Smooth muscle cell (in vitro differentiated cells): ENCODE data around the gene EFEMP2. TPM values are rescaled to one million over a fixed set of nuclear protein-coding genes. Genes with fewer than 3 reads are reported as not detected.
A peak's percentile ranks its signal among the peaks of the same experiment; 100 is the strongest.

Source experiments
- DNase-seq: peaks from one replicate; lab custom pipeline; 2025; ENCODE audit not compliant: unreplicated experiment; lab: John Stamatoyannopoulos, UW
- H2AFZ ChIP-seq: fragments of 200-600 bp; sonication (generic); 2 replicates; pipeline ENCODE4 v1.6.0; 2016; ENCODE audit warnings: antibody characterized with exemption, low read depth, mild to moderate bottlenecking
- H3F3A ChIP-seq: fragments of 200-600 bp; sonication (generic); 2 replicates; pipeline ENCODE4 v1.6.0; 2017; ENCODE audit warnings: antibody characterized with exemption, low read depth
- H3K27ac ChIP-seq: fragments of 200-600 bp; sonication (generic); 2 replicates; pipeline ENCODE4 v1.5.1; 2016; ENCODE audit warnings: low read depth, mild to moderate bottlenecking
- H3K27me3 ChIP-seq: fragments of 200-600 bp; sonication (generic); 2 replicates; pipeline ENCODE4 v1.6.1; 2016; ENCODE audit warnings: low read depth, mild to moderate bottlenecking
- H3K36me3 ChIP-seq: fragments of 200-600 bp; sonication (generic); 2 replicates; pipeline ENCODE4 v1.5.1; 2016; ENCODE audit warnings: low read depth
- H3K4me1 ChIP-seq: fragments of 200-600 bp; sonication (generic); 2 replicates; pipeline ENCODE4 v1.5.1; 2016; ENCODE audit warnings: low read depth
- H3K4me2 ChIP-seq: fragments of 200-600 bp; sonication (generic); 2 replicates; pipeline ENCODE4 v1.6.0; 2016; ENCODE audit warnings: mild to moderate bottlenecking
- H3K4me3 ChIP-seq: fragments of 200-600 bp; sonication (generic); 2 replicates; pipeline ENCODE4 v1.5.1; 2016; ENCODE audit warnings: mild to moderate bottlenecking
- H3K79me2 ChIP-seq: fragments of 200-600 bp; sonication (generic); 2 replicates; pipeline ENCODE4 v1.6.0; 2016; ENCODE audit warnings: low read depth, mild to moderate bottlenecking
- H3K9ac ChIP-seq: fragments of 200-600 bp; sonication (generic); 2 replicates; pipeline ENCODE4 v1.6.0; 2016; ENCODE audit warnings: low read depth
- H3K9me3 ChIP-seq: fragments of 200-600 bp; sonication (generic); replicated peaks from 2 replicates; pipeline ENCODE4 v1.5.1; 2016; ENCODE audit warnings: low read depth
- H4K20me1 ChIP-seq: fragments of 200-600 bp; sonication (generic); 2 replicates; pipeline ENCODE4 v1.6.0; 2016; ENCODE audit warnings: low read depth
- CTCF ChIP-seq: fragments of 200-600 bp; sonication (generic); IDR thresholded peaks from 2 replicates; pipeline ENCODE4 v1.5.1; 2017; ENCODE audit warnings: borderline replicate concordance, mild to moderate bottlenecking, antibody characterized with exemption; ENCODE audit not compliant: insufficient read depth, poor library complexity, severe bottlenecking
- WGBS: methylation state at CpG from one replicate; pipeline ENCODE4 v1.1.7; 2016; ENCODE audit warnings: low lambda C conversion rate; 5-methylcytosine and 5-hydroxymethylcytosine counted together
- polyA plus RNA-seq: library from polyadenylated mRNA; unstranded; fragments of >200 nt; fragmentation: Nextera tagmentation; extraction: Ambion mirVana; gene quantifications from 2 replicates; pipeline ENCODE4 v1.2.1, GENCODE V29; 2016
- total RNA-seq: library from RNA; depleted of rRNA; stranded (reverse); fragments of >200 nt; gene quantifications from 2 replicates; pipeline ENCODE4 v1.2.3, GENCODE V29; 2014

The EFEMP2 gene
- total and polyA plus RNA-seq, 2 experiments from 2014 or later = 99.7 to 362 TPM

DNA sequence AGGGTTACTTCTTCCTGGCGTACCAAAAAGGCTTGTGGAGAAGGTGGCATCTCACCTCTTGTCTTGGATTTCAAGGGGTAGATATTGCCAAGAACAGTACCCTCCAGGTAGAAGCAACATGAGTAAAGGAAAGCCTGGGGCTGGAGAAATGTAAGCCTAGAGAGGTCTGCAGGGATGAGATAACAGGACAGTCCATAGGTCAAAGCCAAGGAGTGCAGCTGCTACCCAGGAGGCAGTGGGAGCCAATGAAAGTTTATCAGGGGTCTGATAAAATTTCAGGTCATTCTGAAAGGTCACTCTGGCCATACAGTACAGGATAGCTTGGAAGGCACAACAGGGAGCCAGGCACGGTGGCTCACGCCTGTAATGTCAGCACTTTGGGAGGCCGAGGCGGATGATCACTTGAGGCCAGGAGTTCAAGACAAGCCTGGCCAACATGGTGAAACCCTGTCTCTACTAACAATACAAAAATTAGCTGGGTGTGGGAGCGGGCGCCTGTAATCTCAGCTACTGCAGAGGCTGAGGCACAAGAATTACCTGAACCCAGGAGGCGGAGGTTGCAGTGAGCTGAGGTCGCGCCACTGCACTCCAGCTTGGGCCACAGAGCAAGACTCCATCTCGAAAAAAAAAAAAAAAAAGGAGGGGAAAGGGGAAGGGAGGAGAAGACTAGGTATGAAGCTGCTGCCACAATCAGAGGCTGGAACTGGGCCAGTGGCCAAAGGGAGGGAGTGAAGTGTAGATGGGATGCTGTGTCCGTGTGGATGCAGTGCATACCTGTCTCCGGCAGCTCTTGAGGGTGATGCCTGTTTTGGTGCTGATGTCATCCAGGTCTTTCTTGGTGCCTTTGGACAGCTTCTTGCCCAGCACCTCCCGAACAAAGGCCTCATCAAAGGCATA, 14.5 kb upstream of the EFEMP2 start:
- DNase-seq = no peak
- H2AFZ ChIP-seq = no peak overlapping the region
- H3K4me3 ChIP-seq = peak overlapping the region; percentile 77
- H3K4me2 ChIP-seq = peak overlapping the region; percentile 91
- peaks cover 16% of the 10 kb centered on the region for H3F3A ChIP-seq
- peaks cover 22% of the 10 kb centered on the region for H3K79me2 ChIP-seq
- WGBS = 90% methylated on average over 14 of the region's 14 CpGs
- H3K9ac ChIP-seq = peak overlapping the region; percentile 73
- H4K20me1 ChIP-seq = peaks cover 20% of the 10 kb centered on the region
- TF ChIP-seq CTCF = no peak
- H3K27ac ChIP-seq = peak overlapping the region; percentile 89
- H3K4me1 ChIP-seq = peaks cover 21% of the 10 kb centered on the region
- H3K36me3 ChIP-seq = no peaks in the 10 kb centered on the region
- H3K9me3 ChIP-seq = no peaks in the 10 kb centered on the region
- H3K27me3 ChIP-seq = no peaks in the 10 kb centered on the region

DNA sequence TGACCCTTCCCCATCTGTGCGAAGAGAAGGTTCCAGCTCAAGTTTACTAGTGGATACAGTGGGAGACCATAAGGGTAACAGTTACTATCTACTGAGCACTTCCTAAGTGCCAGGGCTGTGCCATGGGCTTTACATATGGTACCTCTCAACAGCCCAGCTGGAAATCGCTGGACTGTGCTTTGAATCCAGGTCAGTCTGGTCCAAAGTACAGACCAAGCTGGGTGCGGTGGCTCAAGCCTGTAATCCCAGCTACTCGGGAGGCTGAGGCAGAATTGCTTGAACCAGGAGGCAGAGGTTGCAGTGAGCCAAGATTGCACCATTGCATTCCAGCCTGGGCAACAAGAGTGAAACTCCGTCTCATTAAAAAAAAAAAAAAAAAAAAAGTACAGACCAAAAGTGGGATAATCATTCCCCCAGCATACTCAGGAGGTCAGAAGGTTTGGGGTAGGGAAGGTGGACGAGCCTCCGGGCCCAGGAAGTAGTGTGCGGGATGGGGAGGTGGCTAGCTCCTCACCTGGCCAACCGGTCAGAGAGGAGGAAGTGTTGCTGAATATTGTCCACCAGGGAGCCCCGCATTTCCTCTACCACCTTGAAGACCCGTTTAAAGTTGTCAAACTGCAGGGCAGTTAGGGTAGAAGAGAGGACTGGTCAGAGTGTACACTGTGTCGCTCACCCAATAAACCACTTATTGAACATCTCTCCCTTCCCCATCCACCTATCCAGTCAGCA, 13.4 kb upstream of the EFEMP2 start:
- H3K4me1 ChIP-seq = peaks cover 16% of the 10 kb centered on the region
- no peak overlapping the region for H3K4me3 ChIP-seq
- H3K4me2 ChIP-seq = no peak overlapping the region
- peaks cover 16% of the 10 kb centered on the region for H3F3A ChIP-seq
- WGBS = 95% methylated on average over 12 of the region's 12 CpGs
- no peak for DNase-seq
- H3K9me3 ChIP-seq = no peaks in the 10 kb centered on the region
- TF ChIP-seq CTCF = no peak
- no peak overlapping the region for H3K27ac ChIP-seq
- no peak overlapping the region for H3K9ac ChIP-seq
- no peaks in the 10 kb centered on the region for H3K36me3 ChIP-seq
- H3K79me2 ChIP-seq = peaks cover 17% of the 10 kb centered on the region
- peaks cover 9% of the 10 kb centered on the region for H4K20me1 ChIP-seq
- no peaks in the 10 kb centered on the region for H3K27me3 ChIP-seq
- no peak overlapping the region for H2AFZ ChIP-seq

DNA sequence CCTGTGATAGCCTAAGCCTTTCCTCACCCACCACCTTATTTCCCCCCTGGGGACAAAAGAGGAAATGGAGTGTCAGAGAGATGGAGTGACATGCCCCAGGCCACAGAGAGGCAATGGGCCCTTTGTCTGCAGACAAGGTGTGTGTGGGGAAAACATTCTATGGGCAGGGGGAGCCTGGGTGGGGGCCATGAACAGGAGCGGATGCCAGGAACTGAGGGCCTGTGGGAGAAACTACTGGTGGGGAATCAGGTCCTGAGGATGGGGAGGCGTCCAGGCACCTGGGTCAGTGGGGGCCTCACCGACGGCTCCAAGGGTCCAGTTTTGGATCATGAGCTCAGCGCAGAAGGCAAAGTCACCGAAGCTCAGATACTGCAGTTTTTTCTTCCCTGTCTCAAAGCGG, 12.6 kb upstream of the EFEMP2 start:
- H3K9ac ChIP-seq = no peak overlapping the region
- no peak for TF ChIP-seq CTCF
- no peak overlapping the region for H3K4me3 ChIP-seq
- no peaks in the 10 kb centered on the region for H3K9me3 ChIP-seq
- no peaks in the 10 kb centered on the region for H3K36me3 ChIP-seq
- H3F3A ChIP-seq = peaks cover 16% of the 10 kb centered on the region
- H3K27ac ChIP-seq = no peak overlapping the region
- no peak overlapping the region for H2AFZ ChIP-seq
- 98% methylated on average over 7 of the region's 7 CpGs for WGBS
- H3K4me1 ChIP-seq = peaks cover 16% of the 10 kb centered on the region
- H4K20me1 ChIP-seq = peaks cover 5% of the 10 kb centered on the region
- H3K27me3 ChIP-seq = no peaks in the 10 kb centered on the region
- DNase-seq = no peak
- no peak overlapping the region for H3K4me2 ChIP-seq
- peaks cover 17% of the 10 kb centered on the region for H3K79me2 ChIP-seq
